ENCODE results near the gene RACK1.

RACK1 gene

DNA sequence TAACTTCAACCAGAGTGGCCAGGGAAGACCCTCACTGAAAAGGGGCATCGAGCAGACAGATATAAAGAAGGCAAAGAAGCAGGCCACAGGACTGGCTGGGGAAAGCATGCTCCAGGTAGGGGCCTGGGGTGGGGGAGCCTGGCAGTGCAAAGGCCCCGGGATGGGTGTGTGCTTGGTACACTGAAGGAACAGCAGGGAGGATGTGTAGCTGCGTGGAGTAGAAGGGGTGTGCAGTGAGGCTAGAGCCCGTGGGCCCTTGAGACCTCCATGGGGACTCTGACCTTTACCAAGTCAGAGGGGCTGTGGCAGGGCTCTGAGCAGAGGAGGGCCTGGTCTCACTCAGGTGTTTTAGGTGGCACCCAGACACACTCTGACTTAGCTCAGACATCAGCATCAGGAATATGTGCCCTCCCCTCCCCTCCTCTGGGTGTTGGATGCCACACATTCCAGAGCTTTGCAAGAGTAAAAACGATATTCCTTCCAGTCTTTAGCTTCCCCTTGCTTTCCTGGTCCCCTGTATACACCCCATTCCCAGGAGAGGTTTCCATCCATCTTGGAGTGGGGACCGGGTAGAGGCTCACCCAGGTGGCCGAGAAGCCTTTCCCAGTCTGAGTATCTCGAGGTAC is 46.3 kb downstream of the RACK1 start:
- in situ Hi-C loops (cut with HindIII; ENCODE audit: low pct_ligation_motif_present, low sequenced_read_pairs): no loop called here
- no peak overlapping the region for H3K27ac ChIP-seq

GRCh38 chr5:181195249-181195761 is 48.4 kb downstream of the RACK1 start:
- H3K4me3 ChIP-seq (ENCODE audit: low read depth, low read length): no peak overlapping the region
- in situ Hi-C loops (cut with HindIII; ENCODE audit: low pct_ligation_motif_present, low sequenced_read_pairs): no loop called here
- no peaks in the 10 kb centered on the region for H3K27me3 ChIP-seq (replicated peaks)
- H3K36me3 ChIP-seq (replicated peaks): no peaks in the 10 kb centered on the region
- TF ChIP-seq, protein P1, sequence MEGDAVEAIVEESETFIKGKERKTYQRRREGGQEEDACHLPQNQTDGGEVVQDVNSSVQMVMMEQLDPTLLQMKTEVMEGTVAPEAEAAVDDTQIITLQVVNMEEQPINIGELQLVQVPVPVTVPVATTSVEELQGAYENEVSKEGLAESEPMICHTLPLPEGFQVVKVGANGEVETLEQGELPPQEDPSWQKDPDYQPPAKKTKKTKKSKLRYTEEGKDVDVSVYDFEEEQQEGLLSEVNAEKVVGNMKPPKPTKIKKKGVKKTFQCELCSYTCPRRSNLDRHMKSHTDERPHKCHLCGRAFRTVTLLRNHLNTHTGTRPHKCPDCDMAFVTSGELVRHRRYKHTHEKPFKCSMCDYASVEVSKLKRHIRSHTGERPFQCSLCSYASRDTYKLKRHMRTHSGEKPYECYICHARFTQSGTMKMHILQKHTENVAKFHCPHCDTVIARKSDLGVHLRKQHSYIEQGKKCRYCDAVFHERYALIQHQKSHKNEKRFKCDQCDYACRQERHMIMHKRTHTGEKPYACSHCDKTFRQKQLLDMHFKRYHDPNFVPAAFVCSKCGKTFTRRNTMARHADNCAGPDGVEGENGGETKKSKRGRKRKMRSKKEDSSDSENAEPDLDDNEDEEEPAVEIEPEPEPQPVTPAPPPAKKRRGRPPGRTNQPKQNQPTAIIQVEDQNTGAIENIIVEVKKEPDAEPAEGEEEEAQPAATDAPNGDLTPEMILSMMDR (IDR thresholded peaks at IDR 0.05; ENCODE audit: low read depth, low read length, missing control alignments): no peak
- DNase-seq: no peak
- H3K27ac ChIP-seq: no peak overlapping the region

More for the DNA sequence above, 46.3 kb downstream of the RACK1 start:
- no peaks in the 10 kb centered on the region for H3K27me3 ChIP-seq (replicated peaks)
- DNase-seq: no peak
- no peak overlapping the region for H3K4me3 ChIP-seq (ENCODE audit: low read depth, low read length)
- H3K36me3 ChIP-seq (replicated peaks): no peaks in the 10 kb centered on the region
- TF ChIP-seq, protein P1 (IDR thresholded peaks at IDR 0.05; ENCODE audit: low read depth, low read length, missing control alignments): no peak

DNA sequence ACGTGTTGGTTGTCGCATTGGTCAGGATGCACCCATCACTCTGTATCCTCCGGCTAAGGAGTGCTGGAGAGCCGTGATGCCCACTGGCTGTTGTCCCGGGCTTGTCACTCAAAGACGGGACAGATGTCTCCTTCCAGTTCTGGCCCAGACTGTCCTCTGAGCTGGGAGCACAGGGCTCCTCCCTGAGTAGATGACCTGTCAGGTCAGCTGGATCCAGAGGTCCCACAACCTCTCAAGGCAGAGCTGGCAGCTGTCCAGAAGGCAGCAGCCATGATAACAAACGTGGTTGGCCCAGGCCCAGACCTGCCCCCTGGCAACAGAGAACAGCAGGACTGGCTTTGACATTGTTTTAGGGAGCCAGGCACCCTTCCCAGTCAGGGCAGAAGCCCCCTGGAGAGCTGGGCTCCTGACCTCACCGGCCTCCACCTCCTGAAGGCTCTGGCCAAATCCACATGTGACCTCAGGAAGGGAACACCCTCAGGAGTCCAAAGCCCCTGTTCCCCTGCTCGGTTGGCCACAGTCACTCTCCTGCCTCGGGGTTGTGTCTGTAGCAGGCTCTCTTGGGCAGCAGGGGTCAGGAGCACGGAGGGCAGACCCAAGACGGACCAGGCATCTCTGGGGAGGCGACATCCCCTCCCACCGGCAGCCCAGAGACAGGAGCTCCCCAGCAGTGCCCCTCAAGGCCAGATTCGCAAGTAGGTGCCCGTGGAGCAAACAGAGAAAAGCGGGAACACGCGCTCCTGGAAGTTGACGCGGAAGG is 49.0 kb downstream of the RACK1 start:
- in situ Hi-C loops (cut with HindIII; ENCODE audit: low pct_ligation_motif_present, low sequenced_read_pairs): no loop called here
- no peak for DNase-seq
- Histone ChIP-seq H3K4me3 (ENCODE audit: low read depth, low read length) (no peak overlapping the region), H3K36me3 (replicated peaks) (no peaks in the 10 kb centered on the region), H3K27ac (no peak overlapping the region), H3K27me3 (replicated peaks) (no peaks in the 10 kb centered on the region)
- TF ChIP-seq, protein P1 (IDR thresholded peaks at IDR 0.05; ENCODE audit: low read depth, low read length, missing control alignments): no peak

- TF ChIP-seq, protein P1 (IDR thresholded peaks at IDR 0.05; ENCODE audit: low read depth, low read length, missing control alignments): no peak
- no peak for DNase-seq
- Histone ChIP-seq H3K27ac (no peak overlapping the region), H3K36me3 (replicated peaks) (no peaks in the 10 kb centered on the region), H3K4me3 (ENCODE audit: low read depth, low read length) (no peak overlapping the region), H3K27me3 (replicated peaks) (no peaks in the 10 kb centered on the region)
- in situ Hi-C loops (cut with HindIII; ENCODE audit: low pct_ligation_motif_present, low sequenced_read_pairs): no loop called here
These were observed 50.0 kb downstream of the RACK1 start for GRCh38 chr5:181193656-181194055.

DNA sequence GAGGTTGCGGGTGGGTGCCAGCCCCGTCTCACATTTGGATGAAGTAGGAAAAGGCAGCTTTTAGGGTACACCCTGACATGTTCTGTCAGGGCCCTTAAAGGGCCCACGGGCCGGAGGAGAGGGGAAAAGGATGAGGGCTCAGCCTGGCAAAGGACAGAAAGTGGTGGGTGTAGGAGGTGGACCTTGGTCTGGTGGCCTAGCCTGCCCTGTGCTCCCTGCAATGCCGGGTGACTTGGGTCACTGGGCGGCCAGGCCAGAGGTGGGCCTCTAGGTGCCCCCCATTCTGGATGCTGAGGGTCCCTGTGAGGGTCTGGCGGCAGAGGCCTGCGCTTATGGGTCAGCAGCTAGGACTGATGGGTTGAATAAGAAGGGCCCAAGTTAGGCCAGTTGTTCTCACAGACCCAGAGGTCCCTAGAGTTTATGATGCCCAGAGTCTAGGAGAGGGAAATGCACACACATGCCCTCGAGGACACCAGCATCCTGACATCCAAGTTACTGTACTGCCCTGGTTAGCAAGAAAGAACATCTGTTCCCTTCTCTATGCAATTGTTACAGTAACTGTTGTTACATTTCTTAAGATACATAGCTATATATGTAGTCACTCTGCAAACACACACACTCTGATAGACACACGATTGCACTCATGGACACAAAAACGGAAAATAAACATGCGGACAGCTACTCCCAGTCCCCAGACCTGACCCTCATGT is 51.2 kb downstream of the RACK1 start:
- peak overlapping the region; percentile 86 for H3K4me3 ChIP-seq (ENCODE audit: low read depth, low read length)
- in situ Hi-C loops (cut with HindIII; ENCODE audit: low pct_ligation_motif_present, low sequenced_read_pairs): no loop called here
- H3K27me3 ChIP-seq (replicated peaks): no peaks in the 10 kb centered on the region
- H3K27ac ChIP-seq: no peak overlapping the region
- H3K36me3 ChIP-seq (replicated peaks): no peaks in the 10 kb centered on the region
- TF ChIP-seq, protein P1 (IDR thresholded peaks at IDR 0.05; ENCODE audit: low read depth, low read length, missing control alignments): no peak
- no peak for DNase-seq
